ENCODE data around the gene SPAG17. TPM values are rescaled to one million over a fixed set of nuclear protein-coding genes. Genes with fewer than 3 reads are reported as not detected.

SPAG17 gene
- total and polyA plus RNA-seq, 2 of the 13 experiments (the other 11 are each of a cell fraction or from before 2014, with no cell fraction given): not detected

DNA sequence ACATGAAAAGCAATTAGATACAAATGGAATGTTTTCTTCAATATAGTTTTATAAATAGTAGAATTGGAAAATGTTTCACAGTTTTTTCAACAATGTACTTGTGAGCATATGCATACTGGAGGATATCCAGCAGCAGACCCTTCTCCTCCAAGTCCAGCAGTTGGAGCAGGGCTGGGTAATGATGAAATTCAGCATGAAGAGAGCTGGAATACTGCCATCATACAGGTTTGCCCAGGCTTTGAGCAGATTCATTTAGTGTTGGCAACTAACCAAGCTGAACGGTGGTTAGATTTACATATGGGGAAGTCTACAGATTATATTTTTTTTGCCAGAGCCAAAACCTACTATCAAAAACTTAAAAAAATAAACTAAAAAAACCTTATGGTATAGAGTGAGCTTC is 217.1 kb downstream of the SPAG17 start (continued):
- TF ChIP-seq NR2C2 (CRISPR knock-in tag; IDR thresholded peaks at IDR 0.05; ENCODE audit: borderline replicate concordance) (no peak), ELF4 (CRISPR knock-in tag; IDR thresholded peaks at IDR 0.05; ENCODE audit: borderline replicate concordance) (no peak)

DNA sequence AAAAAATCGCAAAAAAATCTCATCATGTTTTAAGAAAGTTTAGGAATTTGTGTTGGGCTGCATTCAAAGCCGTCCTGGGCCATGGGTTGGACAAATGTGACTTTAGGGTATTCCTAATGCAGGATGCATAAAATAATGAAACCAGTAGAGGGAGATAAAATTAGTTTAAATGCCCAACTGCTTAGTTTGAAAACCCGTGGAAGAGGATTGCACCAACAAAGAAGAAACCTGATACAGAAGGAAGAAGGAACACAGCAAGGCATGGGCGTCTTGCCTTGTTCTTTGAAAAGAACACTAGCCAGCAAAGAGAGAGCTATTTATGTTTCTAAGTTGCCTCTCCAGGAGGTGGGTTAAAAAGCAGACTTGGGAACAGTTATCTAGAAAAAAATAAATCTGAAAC is 217.6 kb downstream of the SPAG17 start:
- FAIRE-seq (no peak), DNase-seq (ENCODE audit: low spot score) (no peak), ATAC-seq (no peak)
- H3K27ac ChIP-seq (ENCODE audit: extremely low read length, insufficient read depth, low read length): no peak overlapping the region
- intact Hi-C loops (cut with micrococcal nuclease; ENCODE audit: unreplicated experiment) (no loop called here), in situ Hi-C loops (cut with HindIII; ENCODE audit: extremely low pct_ligation_motif_present, low pct_unique_long_range_greater_than_20kb) (no loop called here)
- no peaks in the 10 kb centered on the region for H3K79me2 ChIP-seq (ENCODE audit: insufficient read depth, low read length)
- BruUV-seq (replicated peaks): no TSS peak
- POLR2A ChIA-PET: no interaction called here
- H3K4me1 ChIP-seq (ENCODE audit: insufficient read depth, low read length): no peaks in the 10 kb centered on the region
- no peaks in the 10 kb centered on the region for H3K27me3 ChIP-seq (ENCODE audit: control insufficient read depth in 1 of 2, insufficient read depth in 2 of 2, low read length in 2 of 2)
- no peak overlapping the region for H3K9ac ChIP-seq (ENCODE audit: insufficient read depth, low read depth, low read length)
- peaks cover 0 to 3% of the 10 kb centered on the region in 2 experiments; a peak in 1 of 5 replicates for H3K36me3 ChIP-seq (replicated peaks in 1 of 2; ENCODE audit: control insufficient read depth in 1 of 2, insufficient read depth in 2 of 2, low read length in 2 of 2)
- no peaks in the 10 kb centered on the region for H3K9me3 ChIP-seq (ENCODE audit: low read length)
- no peak overlapping the region for H2AFZ ChIP-seq (ENCODE audit: low read length)
- H3K4me2 ChIP-seq (ENCODE audit: low read depth, low read length): no peak overlapping the region
- CTCF ChIA-PET (ENCODE audit: low intra/inter-chr PET ratio, low total read pairs): no interaction called here
- 74% methylated on average over 4 of the region's 4 CpGs for WGBS (ENCODE audit: low lambda C conversion rate)
- no peak overlapping the region for H3K4me3 ChIP-seq (replicated peaks in 1 of 3; ENCODE audit: insufficient read depth in 1 of 3, low read depth in 2 of 3, low read length in 3 of 3)
- H4K20me1 ChIP-seq (ENCODE audit: insufficient read depth, low read length): no peaks in the 10 kb centered on the region
- TF ChIP-seq TEAD3 (CRISPR knock-in tag; optimal IDR thresholded peaks at IDR 0.05; ENCODE audit: borderline replicate concordance) (no peak), MAZ (IDR thresholded peaks at IDR 0.05; ENCODE audit: borderline replicate concordance, low read depth, low read length) (no peak), MAZ (CRISPR knock-in tag; IDR thresholded peaks at IDR 0.05; ENCODE audit: low read depth) (no peak), PCBP1 (IDR thresholded peaks at IDR 0.05; ENCODE audit: borderline replicate concordance, low read depth, low read length) (no peak), IRX3 (CRISPR knock-in tag; IDR thresholded peaks at IDR 0.05; ENCODE audit: borderline replicate concordance, low read depth) (no peak), AKAP8 (CRISPR knock-in tag; IDR thresholded peaks at IDR 0.05) (no peak), ARHGAP35 (CRISPR knock-in tag; IDR thresholded peaks at IDR 0.05; ENCODE audit: borderline replicate concordance) (no peak), ZNF589 (CRISPR knock-in tag; conservative IDR thresholded peaks at IDR 0.05) (no peak), ZBTB38 (CRISPR knock-in tag; IDR thresholded peaks at IDR 0.05) (no peak), ZNF614 (CRISPR knock-in tag; IDR thresholded peaks at IDR 0.05; ENCODE audit: borderline replicate concordance) (no peak), YY1 (IDR thresholded peaks at IDR 0.05; ENCODE audit: insufficient read depth, insufficient replicate concordance, low read depth, low read length) (no peak), ZNF138 (CRISPR knock-in tag; IDR thresholded peaks at IDR 0.05; ENCODE audit: low read depth) (no peak)
- TF ChIP-seq, protein P1, sequence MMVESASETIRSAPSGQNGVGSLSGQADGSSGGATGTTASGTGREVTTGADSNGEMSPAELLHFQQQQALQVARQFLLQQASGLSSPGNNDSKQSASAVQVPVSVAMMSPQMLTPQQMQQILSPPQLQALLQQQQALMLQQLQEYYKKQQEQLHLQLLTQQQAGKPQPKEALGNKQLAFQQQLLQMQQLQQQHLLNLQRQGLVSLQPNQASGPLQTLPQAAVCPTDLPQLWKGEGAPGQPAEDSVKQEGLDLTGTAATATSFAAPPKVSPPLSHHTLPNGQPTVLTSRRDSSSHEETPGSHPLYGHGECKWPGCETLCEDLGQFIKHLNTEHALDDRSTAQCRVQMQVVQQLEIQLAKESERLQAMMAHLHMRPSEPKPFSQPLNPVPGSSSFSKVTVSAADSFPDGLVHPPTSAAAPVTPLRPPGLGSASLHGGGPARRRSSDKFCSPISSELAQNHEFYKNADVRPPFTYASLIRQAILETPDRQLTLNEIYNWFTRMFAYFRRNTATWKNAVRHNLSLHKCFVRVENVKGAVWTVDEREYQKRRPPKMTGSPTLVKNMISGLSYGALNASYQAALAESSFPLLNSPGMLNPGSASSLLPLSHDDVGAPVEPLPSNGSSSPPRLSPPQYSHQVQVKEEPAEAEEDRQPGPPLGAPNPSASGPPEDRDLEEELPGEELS (CRISPR knock-in tag; IDR thresholded peaks at IDR 0.05): no peak
- TF ChIP-seq, protein P2, sequence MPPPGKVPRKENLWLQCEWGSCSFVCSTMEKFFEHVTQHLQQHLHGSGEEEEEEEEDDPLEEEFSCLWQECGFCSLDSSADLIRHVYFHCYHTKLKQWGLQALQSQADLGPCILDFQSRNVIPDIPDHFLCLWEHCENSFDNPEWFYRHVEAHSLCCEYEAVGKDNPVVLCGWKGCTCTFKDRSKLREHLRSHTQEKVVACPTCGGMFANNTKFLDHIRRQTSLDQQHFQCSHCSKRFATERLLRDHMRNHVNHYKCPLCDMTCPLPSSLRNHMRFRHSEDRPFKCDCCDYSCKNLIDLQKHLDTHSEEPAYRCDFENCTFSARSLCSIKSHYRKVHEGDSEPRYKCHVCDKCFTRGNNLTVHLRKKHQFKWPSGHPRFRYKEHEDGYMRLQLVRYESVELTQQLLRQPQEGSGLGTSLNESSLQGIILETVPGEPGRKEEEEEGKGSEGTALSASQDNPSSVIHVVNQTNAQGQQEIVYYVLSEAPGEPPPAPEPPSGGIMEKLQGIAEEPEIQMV (CRISPR knock-in tag; IDR thresholded peaks at IDR 0.05; ENCODE audit: low read depth): no peak
- TF ChIP-seq, protein P3, sequence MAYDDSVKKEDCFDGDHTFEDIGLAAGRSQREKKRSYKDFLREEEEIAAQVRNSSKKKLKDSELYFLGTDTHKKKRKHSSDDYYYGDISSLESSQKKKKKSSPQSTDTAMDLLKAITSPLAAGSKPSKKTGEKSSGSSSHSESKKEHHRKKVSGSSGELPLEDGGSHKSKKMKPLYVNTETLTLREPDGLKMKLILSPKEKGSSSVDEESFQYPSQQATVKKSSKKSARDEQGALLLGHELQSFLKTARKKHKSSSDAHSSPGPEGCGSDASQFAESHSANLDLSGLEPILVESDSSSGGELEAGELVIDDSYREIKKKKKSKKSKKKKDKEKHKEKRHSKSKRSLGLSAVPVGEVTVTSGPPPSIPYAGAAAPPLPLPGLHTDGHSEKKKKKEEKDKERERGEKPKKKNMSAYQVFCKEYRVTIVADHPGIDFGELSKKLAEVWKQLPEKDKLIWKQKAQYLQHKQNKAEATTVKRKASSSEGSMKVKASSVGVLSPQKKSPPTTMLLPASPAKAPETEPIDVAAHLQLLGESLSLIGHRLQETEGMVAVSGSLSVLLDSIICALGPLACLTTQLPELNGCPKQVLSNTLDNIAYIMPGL (CRISPR knock-in tag; IDR thresholded peaks at IDR 0.05; ENCODE audit: borderline replicate concordance in 1 of 2, low read depth in 1 of 2): no peak
- TF ChIP-seq, protein P4, sequence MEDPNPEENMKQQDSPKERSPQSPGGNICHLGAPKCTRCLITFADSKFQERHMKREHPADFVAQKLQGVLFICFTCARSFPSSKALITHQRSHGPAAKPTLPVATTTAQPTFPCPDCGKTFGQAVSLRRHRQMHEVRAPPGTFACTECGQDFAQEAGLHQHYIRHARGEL (CRISPR knock-in tag; IDR thresholded peaks at IDR 0.05): no peak
